Stimulated activated CD8-positive, alpha-beta memory T cell treated with anti-CD3 and anti-CD28 coated beads, Interleukin-7, amount 100 ng/mL, for 48 hours (primary cell): ENCODE data around the gene FBH1.

ENCODE experiments used
- DNase-seq, 2 donors: peaks; one replicate each; pipeline ENCODE4 v3.0.0-alpha.2; 2020; ENCODE audit warnings: low read depth in 1 of 2; ENCODE audit errors: extremely low read depth in 1 of 2

Gene FBH1

GRCh38 chr10:5975641-5976473 lies 85.8 kb downstream of the FBH1 start:
- DNase-seq = peak; percentile 41 to 78

GRCh38 chr10:5976512-5977470 lies 86.7 kb downstream of the FBH1 start:
- no peak for DNase-seq

- peak; percentile 78 to 89 for DNase-seq
Observed at GRCh38 chr10:5977471-5978229, 87.6 kb downstream of the FBH1 start, which contains the start of gene IL15RA. Gene IL15RA (minus strand): TSS chr10:5977543. CDS start chr10:5977492, 51 bp downstream.

GRCh38 chr10:5978230-5978489 lies 88.1 kb downstream of the FBH1 start:
- DNase-seq = no peak

GRCh38 chr10:5981529-5981928 lies 91.5 kb downstream of the FBH1 start:
- DNase-seq = no peak

DNA sequence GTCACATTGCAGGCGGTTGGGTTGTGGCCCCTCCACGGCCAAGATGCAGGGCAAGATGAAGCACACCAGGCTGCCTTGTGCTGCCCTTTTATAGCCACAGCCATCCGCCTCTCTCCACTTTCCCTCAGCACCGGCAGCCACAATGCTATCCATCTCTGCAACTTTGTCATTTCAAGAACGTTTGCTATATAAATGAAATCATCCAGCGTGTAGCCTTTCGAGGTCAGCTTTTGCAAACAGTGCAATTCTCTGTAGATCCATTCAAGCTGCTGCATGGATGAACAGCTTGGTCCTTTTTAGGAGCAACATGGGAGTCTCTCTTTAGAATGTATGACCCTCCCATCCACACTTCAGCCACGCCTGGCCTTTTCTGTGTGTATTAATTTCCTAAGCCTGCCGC lies 93.7 kb downstream of the FBH1 start:
- no peak for DNase-seq

DNA sequence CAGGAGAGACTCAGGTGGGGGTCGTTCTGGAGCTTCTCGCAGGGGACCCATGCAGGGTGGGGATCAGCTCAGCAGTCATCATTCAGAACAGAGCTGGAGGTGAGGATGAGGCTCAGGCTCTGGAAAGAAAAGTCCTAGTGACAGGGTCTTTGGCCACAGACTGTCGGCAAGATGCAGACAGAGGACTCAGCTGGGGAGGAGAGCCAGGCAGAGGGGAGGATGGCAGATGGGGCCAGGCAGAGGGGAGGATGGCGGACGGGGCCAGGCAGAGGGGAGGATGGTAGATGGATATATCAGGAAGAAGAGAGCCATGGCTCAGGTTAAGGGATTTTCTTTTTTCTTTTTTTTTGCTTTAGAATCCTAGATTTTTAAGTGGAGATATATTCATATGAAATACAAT lies 95.0 kb downstream of the FBH1 start:
- DNase-seq = no peak
